Nephron (organoid): ENCODE measurements around the gene C19orf73.
A peak's percentile ranks its signal among the peaks of the same experiment; 100 is the strongest.
"Not testable (repeated sequence)": the region's sequence is repeated elsewhere in the genome, so short reads cannot be mapped to it uniquely, and the experiment has no call there.

ENCODE experiments used
- H3K27ac Mint-ChIP-seq, 3 experiments: 2 replicates each; pipeline ENCODE4 v1.8.0; 2020; ENCODE audit warnings: mixed read lengths in 3 of 3, mild to moderate bottlenecking in 2 of 3, moderate library complexity in 1 of 3
- H3K27me3 Mint-ChIP-seq: 2 replicates; pipeline ENCODE4 v1.8.0; 2021; ENCODE audit warnings: low read depth, mild to moderate bottlenecking, moderate library complexity, mixed read lengths
- H3K36me3 Mint-ChIP-seq: 2 replicates; pipeline ENCODE4 v1.8.0; 2020; ENCODE audit warnings: low read depth, mixed read lengths
- H3K4me1 Mint-ChIP-seq: 2 replicates; pipeline ENCODE4 v1.8.0; 2020; ENCODE audit warnings: mixed read lengths
- H3K4me3 Mint-ChIP-seq, 3 experiments: 2 replicates each; pipeline ENCODE4 v1.8.0; 2020; ENCODE audit warnings: mild to moderate bottlenecking in 3 of 3, mixed read lengths in 3 of 3, moderate library complexity in 2 of 3
- H3K9me3 Mint-ChIP-seq: 2 replicates; pipeline ENCODE4 v1.8.0; 2020; ENCODE audit warnings: mixed read lengths
- TF ChIP-seq, protein P1 (sequence below), 3 experiments: fragments of 200-600 bp; sonication (generic); IDR thresholded peaks; one replicate each; pipeline ENCODE4 v1.5.0; 2021; ENCODE audit warnings: antibody characterized with exemption in 3 of 3; ENCODE audit not compliant: unreplicated experiment in 3 of 3

Gene C19orf73

DNA sequence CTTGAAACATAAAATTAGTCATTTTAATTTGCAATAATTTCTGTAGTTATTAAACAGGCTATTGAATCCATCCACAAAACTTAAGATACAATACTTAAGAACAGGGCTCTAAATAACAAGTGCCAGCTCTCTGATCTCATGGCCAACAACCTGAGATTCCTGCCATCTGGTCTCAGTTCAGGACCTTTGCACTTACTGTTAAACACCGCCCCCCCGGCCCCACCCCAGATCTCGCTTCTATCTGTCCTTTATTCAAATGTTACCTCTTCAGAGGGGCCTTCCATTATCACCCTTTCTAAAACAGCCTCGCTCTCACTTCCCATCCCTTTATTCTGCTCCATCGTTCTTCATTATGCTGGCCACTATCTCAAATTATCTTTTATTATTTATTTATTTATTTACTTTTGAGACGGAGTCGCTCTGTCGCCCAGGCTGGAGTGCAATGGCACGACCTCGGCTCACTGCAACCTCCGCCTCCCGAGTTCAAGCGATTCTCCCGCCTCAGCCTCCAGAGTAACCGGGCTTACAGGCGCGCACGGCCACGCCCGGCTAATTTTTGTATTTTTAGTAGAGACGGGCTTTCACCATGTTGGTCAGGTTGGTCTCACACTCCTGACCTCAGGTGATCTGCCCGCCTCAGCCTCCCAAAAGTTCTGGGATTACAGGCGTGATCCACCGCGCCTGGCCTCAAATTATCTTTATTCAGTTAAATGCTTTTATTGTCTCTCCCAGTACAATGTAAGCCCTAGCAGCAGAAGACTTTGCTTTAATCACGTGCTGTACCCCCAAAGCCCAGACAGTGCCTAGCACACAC lies 34.5 kb downstream of the C19orf73 start:
- H3K4me3 Mint-ChIP-seq = peak overlapping the region; percentile 75 to 99 (median 80)
- H3K9me3 Mint-ChIP-seq = no peaks in the 10 kb centered on the region
- TF ChIP-seq, protein P1, sequence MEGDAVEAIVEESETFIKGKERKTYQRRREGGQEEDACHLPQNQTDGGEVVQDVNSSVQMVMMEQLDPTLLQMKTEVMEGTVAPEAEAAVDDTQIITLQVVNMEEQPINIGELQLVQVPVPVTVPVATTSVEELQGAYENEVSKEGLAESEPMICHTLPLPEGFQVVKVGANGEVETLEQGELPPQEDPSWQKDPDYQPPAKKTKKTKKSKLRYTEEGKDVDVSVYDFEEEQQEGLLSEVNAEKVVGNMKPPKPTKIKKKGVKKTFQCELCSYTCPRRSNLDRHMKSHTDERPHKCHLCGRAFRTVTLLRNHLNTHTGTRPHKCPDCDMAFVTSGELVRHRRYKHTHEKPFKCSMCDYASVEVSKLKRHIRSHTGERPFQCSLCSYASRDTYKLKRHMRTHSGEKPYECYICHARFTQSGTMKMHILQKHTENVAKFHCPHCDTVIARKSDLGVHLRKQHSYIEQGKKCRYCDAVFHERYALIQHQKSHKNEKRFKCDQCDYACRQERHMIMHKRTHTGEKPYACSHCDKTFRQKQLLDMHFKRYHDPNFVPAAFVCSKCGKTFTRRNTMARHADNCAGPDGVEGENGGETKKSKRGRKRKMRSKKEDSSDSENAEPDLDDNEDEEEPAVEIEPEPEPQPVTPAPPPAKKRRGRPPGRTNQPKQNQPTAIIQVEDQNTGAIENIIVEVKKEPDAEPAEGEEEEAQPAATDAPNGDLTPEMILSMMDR (IDR thresholded peaks at IDR 0.05; ENCODE audit: unreplicated experiment in 3 of 3) = no peak
- H3K4me1 Mint-ChIP-seq = peaks cover 24% of the 10 kb centered on the region
- H3K27ac Mint-ChIP-seq = peak overlapping the region; percentile 80 to 93 (median 92)
- H3K36me3 Mint-ChIP-seq = peaks cover 22% of the 10 kb centered on the region
- peaks cover 5% of the 10 kb centered on the region for H3K27me3 Mint-ChIP-seq

DNA sequence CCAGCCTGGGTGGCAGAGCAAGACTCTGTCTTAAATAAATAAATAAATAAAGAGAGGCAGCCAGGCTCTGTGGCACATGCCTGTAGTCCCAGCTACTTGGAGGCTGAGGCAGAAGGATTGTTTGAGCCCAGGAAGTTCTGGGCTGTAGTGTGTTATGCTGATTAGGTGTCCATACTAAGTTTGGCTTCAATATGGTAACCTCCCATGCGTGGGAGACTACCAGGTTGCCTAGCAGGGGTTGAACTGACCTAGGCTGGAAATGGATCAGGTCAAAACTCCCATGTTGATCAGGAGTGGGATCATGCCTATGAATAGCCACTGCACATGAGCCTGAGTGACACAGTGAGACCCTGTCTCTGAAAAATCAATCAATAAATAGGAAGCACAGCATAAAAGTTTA lies 37.7 kb downstream of the C19orf73 start:
- H3K27me3 Mint-ChIP-seq = peaks cover 5% of the 10 kb centered on the region
- H3K4me3 Mint-ChIP-seq = peak overlapping the region in 1 of 3 experiments; percentile 1
- peaks cover 9% of the 10 kb centered on the region for H3K4me1 Mint-ChIP-seq
- TF ChIP-seq, protein P1 (IDR thresholded peaks at IDR 0.05; ENCODE audit: unreplicated experiment in 3 of 3) = no peak
- H3K36me3 Mint-ChIP-seq = peaks cover 2% of the 10 kb centered on the region
- no peak overlapping the region for H3K27ac Mint-ChIP-seq
- H3K9me3 Mint-ChIP-seq = no peaks in the 10 kb centered on the region

DNA sequence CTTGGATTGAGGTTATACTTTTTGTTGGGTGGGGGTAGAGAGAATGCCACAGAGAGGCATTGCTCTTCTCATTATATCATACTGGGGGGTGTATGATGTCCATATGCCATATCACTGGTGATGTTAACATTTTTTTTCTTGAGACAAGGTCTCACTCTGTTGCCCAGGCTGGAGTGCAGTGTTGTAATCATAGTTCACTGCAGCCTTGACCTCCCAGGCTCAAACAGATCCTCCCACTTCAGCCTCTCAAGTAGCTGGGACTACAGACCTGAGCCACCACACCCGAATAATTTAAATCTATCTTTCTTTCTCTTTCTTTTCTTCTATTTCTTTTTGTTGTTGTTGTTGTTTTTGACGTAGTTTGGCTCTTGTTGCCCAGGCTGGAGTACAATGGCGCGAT lies 38.6 kb downstream of the C19orf73 start:
- H3K27ac Mint-ChIP-seq = no peak overlapping the region
- TF ChIP-seq, protein P1 (IDR thresholded peaks at IDR 0.05; ENCODE audit: unreplicated experiment in 3 of 3) = no peak
- peaks cover 6% of the 10 kb centered on the region for H3K27me3 Mint-ChIP-seq
- no peaks in the 10 kb centered on the region for H3K36me3 Mint-ChIP-seq
- H3K4me3 Mint-ChIP-seq = no peak overlapping the region
- no peaks in the 10 kb centered on the region for H3K9me3 Mint-ChIP-seq
- H3K4me1 Mint-ChIP-seq = peaks cover 4% of the 10 kb centered on the region

DNA sequence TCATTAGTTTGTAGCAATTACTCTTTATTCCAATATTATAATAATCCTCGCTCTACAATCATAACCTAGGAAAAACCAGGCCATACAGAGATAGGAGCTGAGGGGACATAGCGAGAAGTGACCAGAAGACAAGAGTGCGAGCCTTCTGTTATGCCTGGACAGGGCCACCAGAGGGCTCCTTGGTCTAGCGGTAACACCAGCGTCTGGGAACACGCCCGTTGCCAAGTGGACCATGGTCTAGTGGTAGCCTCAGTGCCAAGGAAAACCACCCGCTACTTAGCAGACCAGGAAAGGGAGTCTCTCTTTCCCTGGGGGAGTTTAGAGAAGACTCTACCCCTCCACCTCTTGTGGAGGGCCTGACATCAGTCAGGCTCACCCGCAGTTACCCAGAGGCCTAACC lies 44.1 kb downstream of the C19orf73 start:
- H3K9me3 Mint-ChIP-seq, H3K4me3 Mint-ChIP-seq, H3K27ac Mint-ChIP-seq, H3K36me3 Mint-ChIP-seq: not testable (repeated sequence)
- Mint-ChIP-seq H3K4me1 (peaks cover 20% of the 10 kb centered on the region), H3K27me3 (peaks cover 53% of the 10 kb centered on the region)
- TF ChIP-seq, protein P1 (IDR thresholded peaks at IDR 0.05; ENCODE audit: unreplicated experiment in 3 of 3) = peak; percentile 67 to 74 (median 71)

DNA sequence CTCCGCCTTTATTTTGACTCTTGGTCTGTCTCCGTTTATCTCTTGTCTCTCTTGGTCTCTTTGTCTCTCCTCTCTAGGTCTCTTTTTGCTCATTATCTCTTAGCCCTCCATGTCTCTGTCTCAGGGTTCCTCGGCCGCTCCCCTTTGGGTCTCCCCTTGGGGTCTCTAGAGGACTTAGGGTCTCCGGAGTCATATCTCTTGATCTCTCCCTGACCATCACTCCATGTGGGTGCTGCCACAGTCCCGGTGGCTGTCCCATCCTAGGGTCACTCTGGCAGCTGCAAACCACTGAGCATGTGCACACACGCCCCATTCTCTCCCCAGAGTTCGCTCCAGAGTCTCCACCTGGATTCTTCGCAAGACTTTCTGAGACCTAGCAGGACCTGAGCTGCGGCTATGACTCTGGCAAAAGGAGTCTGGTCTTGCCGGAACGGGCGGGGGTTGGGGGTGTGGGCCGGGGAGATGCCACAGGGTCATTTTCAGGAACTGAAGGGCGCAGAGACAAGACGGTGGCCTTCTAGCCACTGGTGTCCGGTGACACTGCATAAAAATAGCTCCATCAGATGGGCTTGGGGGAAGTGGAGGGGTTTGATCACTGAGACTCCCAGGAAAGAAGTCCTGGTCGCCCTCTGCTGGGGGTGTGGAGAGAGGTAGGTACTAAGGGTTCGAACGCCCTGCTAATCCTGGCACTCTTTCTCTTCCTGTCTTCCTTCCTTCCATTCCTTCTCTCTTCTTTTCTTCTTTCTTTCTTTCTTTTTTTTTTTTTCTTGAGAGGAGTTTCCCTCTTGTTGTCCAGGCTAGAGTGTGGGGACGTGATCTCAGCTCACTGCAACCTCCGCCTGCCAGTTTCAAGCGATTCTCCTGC lies 45.2 kb downstream of the C19orf73 start:
- Mint-ChIP-seq H3K27me3 (peaks cover 64% of the 10 kb centered on the region), H3K27ac (no peak overlapping the region), H3K4me3 (peak overlapping the region; percentile 45 to 71 (median 66)), H3K9me3 (peaks cover 16% of the 10 kb centered on the region), H3K36me3 (peaks cover 10% of the 10 kb centered on the region), H3K4me1 (peaks cover 20% of the 10 kb centered on the region)
- TF ChIP-seq, protein P1 (IDR thresholded peaks at IDR 0.05; ENCODE audit: unreplicated experiment in 3 of 3) = no peak
